HG03045 (cell line): ENCODE measurements around the gene DUS1L.

Experiments
- ATAC-seq: cut with Tn5 transposase; IDR thresholded peaks from one replicate; pipeline ENCODE4 v1.9.1; 2021; ENCODE audit warnings: mild to moderate bottlenecking, moderate library complexity; ENCODE audit not compliant: unreplicated experiment

The DUS1L gene

DNA sequence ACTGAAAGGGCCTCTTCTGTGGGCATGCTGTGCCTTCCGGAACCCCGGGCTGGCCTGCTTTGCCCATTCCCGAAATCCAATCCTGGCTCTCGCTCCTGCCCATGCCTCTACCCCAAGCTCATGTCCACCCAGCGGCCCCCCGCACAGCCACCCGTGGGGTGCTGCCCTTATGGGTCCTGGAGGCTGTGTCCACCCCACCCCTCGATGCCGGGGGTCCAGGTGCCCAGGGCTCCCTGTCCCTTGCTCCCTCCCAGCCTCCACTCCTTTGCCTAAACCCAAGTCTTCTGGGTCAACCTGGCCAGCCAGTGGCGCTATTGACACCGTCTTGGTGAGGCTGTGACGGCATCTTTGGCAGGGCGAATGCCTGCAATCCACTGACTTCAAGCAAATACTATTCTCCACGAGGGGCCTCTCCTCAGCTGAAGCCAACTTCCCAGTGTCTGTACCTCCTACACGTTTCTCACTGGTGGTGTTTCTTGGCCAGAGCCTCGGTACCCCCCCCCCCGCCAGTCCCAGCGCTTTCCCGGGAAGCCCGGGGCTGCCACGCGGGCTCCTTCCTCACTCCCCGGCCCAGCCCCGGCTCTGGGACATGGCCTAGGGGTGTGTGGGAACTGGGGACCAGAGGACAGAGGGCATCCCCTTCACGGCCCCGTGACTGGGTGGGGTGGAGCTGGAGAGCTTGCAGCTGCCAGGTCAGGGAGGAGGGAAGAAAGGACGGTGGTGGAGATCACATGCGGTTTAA lies 12.2 kb upstream of the DUS1L start:
- ATAC-seq: no peak

- ATAC-seq: no peak
Measured at GRCh38 chr17:82076785-82077591, 11.4 kb upstream of the DUS1L start.

DNA sequence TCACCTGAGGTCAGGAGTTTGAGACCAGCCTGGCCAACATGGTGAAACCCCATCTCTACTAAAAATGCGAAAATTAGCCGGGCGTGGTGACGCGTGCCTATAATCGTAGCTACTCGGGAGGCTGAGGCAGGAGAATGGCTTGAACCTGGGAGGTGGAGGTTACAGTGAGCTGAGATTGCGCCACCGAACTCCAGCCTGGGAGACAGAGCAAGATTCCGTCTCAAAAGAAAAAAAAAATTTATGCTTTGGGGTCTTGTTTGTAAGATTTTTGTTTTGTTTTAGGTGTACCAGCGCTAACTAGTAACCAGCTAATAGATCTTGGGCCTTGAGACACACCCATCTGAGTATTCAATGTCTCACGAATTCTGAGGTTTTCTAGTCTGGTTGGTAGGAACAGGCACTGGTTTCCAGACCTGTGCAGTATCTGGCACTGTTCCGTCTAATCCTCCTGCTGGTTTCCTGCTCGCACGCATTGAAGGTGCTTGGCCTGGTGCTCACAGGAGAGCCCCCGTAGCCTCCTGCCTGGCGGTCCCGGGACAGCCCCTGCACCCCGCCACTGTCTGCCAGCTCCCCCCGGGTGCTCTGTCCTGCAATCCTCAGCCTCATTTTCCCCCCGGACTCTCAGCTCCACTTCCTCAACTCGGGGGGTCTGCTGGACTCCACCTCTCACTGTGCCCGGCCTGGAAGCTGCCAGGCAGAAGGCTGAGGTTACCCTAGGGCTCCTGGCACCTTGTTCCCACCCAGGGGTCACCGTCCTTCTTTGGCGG lies 10.6 kb upstream of the DUS1L start:
- ATAC-seq: no peak

DNA sequence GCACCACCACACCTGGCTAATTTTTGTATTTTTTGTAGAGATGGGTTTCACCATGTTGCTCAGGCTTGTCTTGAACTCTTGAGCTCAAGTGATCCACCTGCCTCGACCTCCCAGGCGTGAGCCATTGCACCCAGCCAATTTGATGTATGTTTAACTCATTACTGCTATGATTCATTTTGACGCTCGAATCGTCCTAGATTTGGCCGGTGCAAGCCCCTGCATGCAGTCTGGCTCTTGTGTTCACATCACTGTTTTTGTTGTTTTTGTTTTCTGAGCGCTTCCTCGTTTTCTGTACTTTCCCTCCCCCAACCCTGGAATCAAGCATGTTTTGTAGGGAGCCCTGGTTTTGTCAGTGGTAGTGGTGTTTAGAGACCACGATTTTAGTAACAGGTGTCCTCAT lies 7.8 kb upstream of the DUS1L start:
- no peak for ATAC-seq

DNA sequence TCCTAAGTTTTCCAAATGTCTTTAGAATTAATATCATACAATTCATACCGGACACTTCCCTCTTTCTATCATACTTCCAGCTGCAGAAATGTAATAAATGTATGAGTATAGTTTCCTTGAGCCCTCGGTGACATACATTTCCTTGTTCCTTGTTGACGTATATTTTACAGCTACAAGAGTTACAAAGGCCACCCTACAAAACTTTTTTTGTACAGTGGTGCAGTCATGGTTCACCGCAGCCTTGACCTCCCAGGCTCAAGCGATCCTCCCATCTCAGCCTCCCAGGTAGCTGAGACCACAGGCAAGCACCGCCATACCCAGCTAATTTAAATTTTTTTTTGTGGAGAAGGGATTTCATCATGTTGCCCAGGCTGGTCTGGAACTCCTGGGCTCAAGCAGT lies 7.2 kb upstream of the DUS1L start:
- no peak for ATAC-seq

DNA sequence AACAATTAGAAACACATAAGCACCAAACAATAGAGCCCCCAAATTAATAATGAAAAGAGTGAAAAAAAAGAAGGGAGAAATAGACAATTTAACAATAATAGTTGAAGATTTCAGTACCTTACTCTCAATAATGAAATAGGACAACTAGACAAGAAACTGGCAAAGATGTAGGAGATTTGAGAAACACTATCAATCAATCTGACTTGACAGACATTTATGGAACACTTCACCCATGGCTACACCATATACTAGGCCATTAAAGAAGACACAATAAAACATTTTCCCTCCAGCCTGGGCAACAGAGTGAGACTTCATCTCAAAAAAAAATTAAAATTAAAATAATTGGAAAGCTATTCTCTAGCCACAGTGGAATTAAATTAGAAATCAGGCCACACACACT lies 5.0 kb upstream of the DUS1L start:
- ATAC-seq: no peak

DNA sequence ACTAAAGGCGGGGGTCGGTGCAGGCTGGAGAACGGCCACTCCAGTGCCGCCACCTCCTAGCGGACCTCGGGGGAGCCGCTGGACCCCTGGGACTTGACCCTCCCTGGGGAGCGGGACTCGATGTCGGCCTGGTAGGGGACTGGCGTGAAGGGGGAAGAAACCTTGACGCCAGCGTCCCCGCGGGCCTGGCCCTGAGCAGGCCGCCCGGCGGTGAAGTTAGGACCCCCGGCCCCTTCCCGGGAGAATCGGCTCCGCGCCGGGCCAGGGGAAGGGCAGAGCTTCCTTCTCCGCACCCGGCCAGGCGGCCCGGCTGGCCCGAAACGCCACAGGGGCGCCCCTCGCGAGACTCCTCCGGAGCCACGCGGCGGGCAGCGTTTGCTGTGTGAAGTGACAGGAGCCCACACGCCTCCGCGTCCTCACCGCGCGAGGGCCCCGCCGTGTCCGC lies 389 bp downstream of the DUS1L start:
- no peak for ATAC-seq

DNA sequence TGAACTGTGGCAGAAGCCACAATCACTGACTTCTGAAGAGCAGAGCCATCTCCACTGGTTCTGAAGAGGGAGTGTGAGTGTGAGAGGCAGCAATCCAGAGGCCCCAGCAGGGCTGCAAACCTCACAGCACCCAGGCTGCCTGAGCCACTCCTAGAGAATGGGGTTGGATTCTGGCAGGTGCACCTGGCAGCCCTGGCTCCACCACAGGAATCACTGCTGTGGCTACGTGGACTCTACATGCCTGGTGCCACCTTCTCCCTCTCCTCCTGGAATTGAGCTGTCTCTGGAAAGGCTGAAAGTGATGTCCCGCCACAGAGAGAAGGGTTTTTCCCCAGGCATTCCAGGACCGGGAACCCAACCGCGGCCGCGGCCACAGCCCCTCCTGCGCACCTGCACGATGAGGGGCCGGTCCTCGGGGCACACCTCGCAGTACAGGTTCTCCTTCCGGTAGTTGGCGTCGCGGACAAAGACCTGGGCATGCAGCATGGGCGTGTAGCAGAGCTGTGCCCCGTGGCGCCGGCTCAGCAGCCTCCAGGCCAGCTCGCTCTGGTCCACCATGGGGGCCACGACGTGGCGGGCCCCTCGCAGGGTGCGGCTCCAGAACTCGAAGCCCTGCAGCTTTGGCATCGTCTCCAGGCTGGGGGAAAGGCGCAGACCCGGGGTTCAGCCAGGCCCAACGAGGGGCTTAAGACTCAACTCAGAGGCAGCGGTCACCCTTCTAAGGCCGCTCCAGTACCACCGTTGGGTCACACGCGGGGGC lies 991 bp downstream of the DUS1L start:
- ATAC-seq: no peak

DNA sequence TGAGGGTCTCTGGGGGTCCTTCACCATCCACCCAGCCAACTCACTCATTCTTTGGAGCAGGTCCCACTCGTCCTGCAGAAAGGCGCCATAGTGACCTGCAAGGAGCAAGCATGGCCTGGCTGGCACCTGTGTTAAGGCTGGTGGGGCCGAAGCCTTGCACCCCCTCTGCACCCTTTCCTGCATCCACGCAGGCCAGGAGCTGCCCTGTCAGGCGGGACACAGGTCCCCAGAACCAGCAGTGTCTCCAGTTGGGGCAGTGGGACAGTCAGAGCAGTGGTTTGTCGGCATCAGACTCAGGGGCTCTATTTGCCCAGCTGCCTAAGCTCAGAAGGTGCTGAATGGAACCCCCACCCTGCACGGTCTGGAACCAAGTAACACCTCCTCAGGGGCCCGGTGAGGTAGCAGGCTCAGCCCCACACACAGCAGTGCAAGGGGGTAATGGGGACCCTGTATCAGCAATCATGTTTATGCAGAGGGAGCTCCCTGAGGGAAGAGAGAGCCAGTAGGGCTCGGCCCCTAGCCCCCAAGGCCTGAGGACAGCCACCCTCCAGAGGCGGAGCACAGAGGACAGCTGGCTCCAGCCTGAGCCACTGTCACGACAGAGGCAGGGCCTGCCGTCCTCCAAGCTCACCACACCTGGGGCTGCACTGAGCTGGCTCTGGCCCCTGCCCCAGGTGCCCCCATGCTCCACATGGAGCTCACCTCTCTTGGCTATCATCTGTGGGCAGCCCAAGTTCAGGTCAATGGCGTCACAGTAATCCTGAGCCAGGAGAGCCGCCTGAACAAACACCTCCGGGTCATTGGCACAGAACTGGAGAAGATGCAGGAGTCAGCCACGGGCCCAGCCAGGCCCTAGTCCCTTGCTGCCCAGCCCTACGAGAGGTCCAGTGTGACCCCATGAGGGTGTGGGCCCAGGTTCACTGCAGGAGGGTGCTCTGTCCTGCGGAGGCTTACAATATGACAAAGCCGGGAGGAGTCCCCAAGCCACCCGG lies 1.9 kb downstream of the DUS1L start:
- ATAC-seq: no peak

DNA sequence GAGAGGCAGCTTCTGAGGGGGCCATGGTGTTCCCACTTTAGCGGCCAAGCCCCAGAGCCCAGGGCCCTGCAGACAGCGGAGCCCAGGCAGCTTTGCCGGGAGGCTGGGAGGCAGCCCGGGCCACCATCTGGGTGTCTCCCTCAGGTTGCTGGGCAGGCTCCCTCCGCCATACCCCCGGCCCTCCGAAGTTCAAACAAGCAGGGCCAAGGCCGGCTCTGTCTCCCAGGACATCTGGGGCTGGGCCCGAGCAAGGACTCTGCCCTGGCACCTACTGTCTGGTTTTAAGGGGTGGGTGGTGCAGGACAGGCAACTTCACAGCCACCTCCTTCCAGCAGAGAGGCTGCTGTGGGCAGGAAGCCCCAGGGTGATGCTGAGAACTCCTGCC lies 2.6 kb downstream of the DUS1L start:
- no peak for ATAC-seq

DNA sequence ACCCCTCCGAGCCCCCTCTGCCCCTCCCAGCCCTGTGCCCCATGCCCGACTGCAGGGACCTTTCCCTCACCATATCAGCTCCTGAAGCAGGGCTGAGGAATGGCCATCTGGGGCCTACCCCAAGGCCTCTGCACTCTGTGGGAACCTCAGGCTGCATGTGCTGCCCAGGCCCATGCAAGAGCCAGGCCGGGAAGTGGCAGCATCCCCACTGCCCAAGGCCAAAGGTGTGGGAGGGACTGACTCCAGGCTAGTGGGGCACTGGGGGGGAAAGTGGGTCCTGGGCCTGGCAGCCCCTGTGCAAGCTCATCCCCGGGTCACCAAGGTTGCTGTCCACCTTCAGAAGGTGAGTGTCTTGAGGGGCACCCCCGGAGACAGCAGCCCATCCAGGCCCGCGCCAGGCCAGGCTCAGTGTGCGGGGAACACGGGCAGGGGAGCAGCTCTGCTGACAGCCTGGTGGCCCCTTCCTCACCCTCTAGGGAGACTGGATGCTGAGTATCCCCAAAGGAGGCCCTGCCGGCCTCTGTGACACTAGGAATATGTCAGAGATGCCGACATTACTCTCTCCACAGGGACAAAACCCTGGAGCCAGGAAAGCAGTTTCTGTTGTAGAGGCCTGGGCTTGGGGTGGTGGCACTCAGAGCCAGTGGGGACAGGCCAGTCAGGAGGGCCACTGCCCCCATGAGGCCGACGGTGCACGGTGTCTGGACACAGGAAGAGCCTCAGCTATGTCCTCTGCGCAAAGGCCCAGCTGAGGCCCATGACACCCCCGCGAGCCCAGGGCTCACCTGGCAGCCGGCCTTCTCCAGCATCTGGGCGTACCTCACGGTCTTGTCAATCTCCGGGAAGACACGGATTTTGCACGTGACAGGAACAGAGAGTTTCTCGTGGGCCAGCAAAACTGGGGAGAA lies 3.3 kb downstream of the DUS1L start:
- ATAC-seq: no peak

DNA sequence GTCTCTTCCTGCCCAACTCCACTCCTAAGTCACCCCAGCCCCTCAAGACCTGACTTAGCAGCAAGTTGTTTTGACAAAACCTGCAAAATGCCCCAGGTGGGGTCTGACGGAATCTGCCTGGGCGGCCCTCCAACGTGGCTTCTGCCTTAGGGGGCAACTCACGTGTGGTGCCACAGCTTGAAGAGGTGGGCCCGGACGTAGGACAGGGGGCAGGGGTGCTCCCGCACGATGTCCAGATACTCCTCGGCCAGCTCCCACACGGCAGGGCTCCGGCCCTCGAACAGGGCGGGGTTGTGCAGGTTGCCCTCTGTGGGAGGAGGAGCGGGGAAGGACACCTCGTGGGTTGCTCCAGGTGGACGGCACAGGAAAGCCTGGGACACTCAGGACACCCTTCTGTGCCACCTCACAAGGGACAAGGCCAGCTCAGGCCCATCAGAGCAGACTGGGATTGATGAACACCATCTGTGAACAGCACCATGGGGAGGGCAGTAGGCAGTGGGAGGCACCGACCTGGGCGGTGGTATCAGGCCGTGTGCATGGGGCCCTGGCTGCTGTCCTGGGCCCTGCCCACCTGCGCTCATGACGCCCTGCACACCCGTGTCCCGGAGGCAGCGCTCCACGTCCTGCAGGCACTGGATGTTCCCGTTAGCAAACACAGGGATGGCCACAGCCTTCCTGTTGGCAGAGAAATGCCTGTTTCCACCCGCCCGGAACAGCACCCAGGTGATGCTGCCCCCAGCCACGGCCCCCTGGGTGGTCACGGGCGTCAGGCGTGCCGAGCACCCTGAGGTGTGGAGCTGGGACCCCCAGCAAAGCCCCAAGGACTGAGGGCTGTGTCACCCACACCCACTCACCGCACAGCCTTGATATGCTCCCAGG lies 4.3 kb downstream of the DUS1L start:
- no peak for ATAC-seq

- ATAC-seq: no peak
Measured at GRCh38 chr17:82060614-82061013, 5.0 kb downstream of the DUS1L start.

- ATAC-seq: no peak
Measured at GRCh38 chr17:82060001-82060380, 5.6 kb downstream of the DUS1L start.

- no peak for ATAC-seq
Measured at GRCh38 chr17:82059272-82060000, 6.2 kb downstream of the DUS1L start.

DNA sequence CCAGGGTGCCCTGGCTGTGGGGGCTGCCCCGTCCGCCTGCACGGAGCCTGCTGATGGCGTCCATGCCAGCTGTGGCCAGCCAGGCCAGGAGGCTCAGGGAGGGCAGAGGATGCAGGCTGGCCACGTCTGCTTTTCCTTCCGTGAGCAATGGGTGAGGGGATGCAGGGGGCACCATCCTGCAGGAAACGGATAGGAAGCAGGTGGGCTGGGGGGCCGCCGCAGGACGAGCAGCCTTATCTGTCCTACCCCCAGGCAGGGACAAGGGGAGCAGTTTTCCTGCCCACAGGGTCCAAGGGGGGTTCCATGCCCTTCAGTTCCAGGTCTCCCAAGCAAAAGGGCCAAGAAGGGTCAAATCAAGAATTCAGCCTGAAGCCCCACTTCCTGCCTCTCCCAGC lies 6.8 kb downstream of the DUS1L start:
- no peak for ATAC-seq

DNA sequence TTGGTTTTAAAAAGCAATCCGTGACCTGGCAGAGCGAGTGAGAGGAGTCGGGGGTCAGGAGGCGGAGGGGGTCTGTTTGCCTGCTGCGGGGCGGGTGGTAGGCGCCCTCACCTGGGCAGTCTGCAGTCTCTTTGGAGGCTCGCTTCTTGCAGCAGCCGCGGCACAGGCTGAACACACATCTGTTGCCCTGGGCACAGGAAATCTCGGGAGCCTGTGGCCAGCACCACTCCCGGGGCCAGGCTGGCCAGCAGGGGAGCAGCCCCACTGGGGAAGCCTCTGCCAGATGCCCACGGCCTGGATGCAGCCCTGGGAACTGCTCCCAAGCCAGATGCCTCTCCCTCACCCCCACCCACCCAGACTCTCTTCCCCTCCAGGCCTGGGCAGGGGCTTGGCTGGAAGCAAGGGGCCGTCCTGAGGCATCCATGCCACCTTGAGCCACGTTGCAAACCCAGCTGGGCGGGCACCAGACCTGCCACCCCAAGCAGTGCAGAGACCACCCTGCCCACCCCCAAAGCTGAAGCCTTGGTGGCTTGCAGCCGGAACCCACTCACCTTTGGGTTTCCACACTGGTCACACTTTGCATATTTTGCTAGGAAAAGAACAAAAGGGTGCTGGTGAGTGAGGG lies 7.3 kb downstream of the DUS1L start:
- no peak for ATAC-seq
